Naive B cell (primary cell): ENCODE results near the gene NTRK3. TPM values are rescaled to one million over a fixed set of nuclear protein-coding genes. Genes with fewer than 3 reads are reported as not detected.
"Not testable (repeated sequence)": the region's sequence is repeated elsewhere in the genome, so short reads cannot be mapped to it uniquely, and the experiment has no call there.

Experiments used
- ATAC-seq, 2 donors: fragments of 150-1000 bp; cut with Tn5 transposase; 2 replicates each; pipeline ENCODE4 v1.10.0; 2021; ENCODE audit warnings: low read depth in 2 of 2, mild to moderate bottlenecking in 2 of 2, moderate library complexity in 2 of 2
- DNase-seq: peaks from one replicate; pipeline ENCODE4 v3.0.0; 2022
- H3K27ac Mint-ChIP-seq, 6 donors: one replicate each; pipeline ENCODE4 v1.8.0; 2020 to 2022; ENCODE audit warnings: mild to moderate bottlenecking in 6 of 6, mixed read lengths in 6 of 6, moderate library complexity in 5 of 6, inconsistent platforms in 2 of 6
- H3K27me3 Mint-ChIP-seq, 3 donors: one replicate each; pipeline ENCODE4 v1.8.0; 2021 to 2022; ENCODE audit warnings: mixed read lengths in 3 of 3, mild to moderate bottlenecking in 1 of 3
- H3K36me3 Mint-ChIP-seq, 2 donors: one replicate each; pipeline ENCODE4 v1.8.0; 2020 to 2022; ENCODE audit warnings: mixed read lengths in 2 of 2, inconsistent platforms in 1 of 2, mild to moderate bottlenecking in 1 of 2
- H3K4me1 Mint-ChIP-seq, 3 donors: one replicate each; pipeline ENCODE4 v1.8.0; 2020 to 2022; ENCODE audit warnings: mixed read lengths in 3 of 3, inconsistent platforms in 1 of 3, mild to moderate bottlenecking in 1 of 3, moderate library complexity in 1 of 3
- H3K4me3 Mint-ChIP-seq, 8 donors: one replicate each; pipeline ENCODE4 v1.8.0; 2020 to 2022; ENCODE audit warnings: mild to moderate bottlenecking in 8 of 8, mixed read lengths in 8 of 8, moderate library complexity in 8 of 8, inconsistent platforms in 2 of 8
- H3K9me3 Mint-ChIP-seq, 7 donors: one replicate each; pipeline ENCODE4 v1.8.0; 2020 to 2022; ENCODE audit warnings: mixed read lengths in 7 of 7, mild to moderate bottlenecking in 5 of 7, inconsistent platforms in 2 of 7, moderate library complexity in 1 of 7
- polyA plus RNA-seq, 6 donors: library from polyadenylated mRNA; unstranded; fragments of 300-500 nt; fragmentation: Illumina TruSeq; gene quantifications; one replicate each; pipeline ENCODE4 v1.2.3, GENCODE V29; 2021; ENCODE audit warnings: low read depth in 6 of 6

Gene NTRK3
- polyA plus RNA-seq, 6 donors from 2014 or later, result not detected

GRCh38 chr15:87871731-87872320, 384.7 kb downstream of the NTRK3 start:
- DNase-seq, result no peak
- Mint-ChIP-seq H3K27ac (no peak overlapping the region), H3K4me3 (no peak overlapping the region), H3K36me3 (no peaks in the 10 kb centered on the region), H3K9me3 (peaks cover 0 to 3% (median 0%) of the 10 kb centered on the region in 7 donors), H3K27me3 (no peaks in the 10 kb centered on the region), H3K4me1 (no peaks in the 10 kb centered on the region)
- ATAC-seq, result no peak

GRCh38 chr15:87871258-87871681, 385.3 kb downstream of the NTRK3 start:
- Mint-ChIP-seq H3K36me3 (no peaks in the 10 kb centered on the region), H3K27ac (peak overlapping the region in 1 of 6 donors; percentile 7), H3K4me1 (no peaks in the 10 kb centered on the region), H3K9me3 (peaks cover 0 to 3% (median 0%) of the 10 kb centered on the region in 7 donors), H3K4me3 (no peak overlapping the region), H3K27me3 (no peaks in the 10 kb centered on the region)
- DNase-seq (no peak), ATAC-seq (no peak)

GRCh38 chr15:87866961-87867360, 389.6 kb downstream of the NTRK3 start:
- H3K4me3 Mint-ChIP-seq, result no peak overlapping the region
- DNase-seq (no peak), ATAC-seq (no peak)
- no peaks in the 10 kb centered on the region for H3K36me3 Mint-ChIP-seq
- no peak overlapping the region for H3K27ac Mint-ChIP-seq
- no peaks in the 10 kb centered on the region for H3K4me1 Mint-ChIP-seq
- H3K9me3 Mint-ChIP-seq, result peaks cover 0 to 2% (median 0%) of the 10 kb centered on the region in 7 donors
- H3K27me3 Mint-ChIP-seq, result peaks cover 0 to 3% (median 0%) of the 10 kb centered on the region in 3 donors

- no peak for ATAC-seq
- no peaks in the 10 kb centered on the region for H3K4me1 Mint-ChIP-seq
Observed at GRCh38 chr15:87863152-87863551, 393.4 kb downstream of the NTRK3 start.

GRCh38 chr15:87860743-87861142, 395.8 kb downstream of the NTRK3 start:
- peaks cover 0 to 3% (median 0%) of the 10 kb centered on the region in 3 donors for H3K27me3 Mint-ChIP-seq
- ATAC-seq, result no peak
- no peak overlapping the region for H3K27ac Mint-ChIP-seq
- no peaks in the 10 kb centered on the region for H3K4me1 Mint-ChIP-seq
- H3K9me3 Mint-ChIP-seq, result peaks cover 0 to 4% (median 0%) of the 10 kb centered on the region in 7 donors
- no peaks in the 10 kb centered on the region for H3K36me3 Mint-ChIP-seq
- DNase-seq, result no peak
- H3K4me3 Mint-ChIP-seq, result no peak overlapping the region

More at GRCh38 chr15:87863152-87863551, 393.4 kb downstream of the NTRK3 start:
- no peak for DNase-seq
- Mint-ChIP-seq H3K9me3 (peaks cover 0 to 4% (median 0%) of the 10 kb centered on the region in 7 donors), H3K27me3 (peaks cover 0 to 3% (median 0%) of the 10 kb centered on the region in 3 donors), H3K36me3 (no peaks in the 10 kb centered on the region), H3K4me3 (no peak overlapping the region), H3K27ac (no peak overlapping the region)

GRCh38 chr15:87858651-87859050, 397.9 kb downstream of the NTRK3 start:
- DNase-seq, result no peak
- ATAC-seq, result no peak
- Mint-ChIP-seq H3K36me3 (no peaks in the 10 kb centered on the region), H3K4me1 (no peaks in the 10 kb centered on the region), H3K27ac (no peak overlapping the region), H3K9me3 (peaks cover 0 to 4% (median 0%) of the 10 kb centered on the region in 7 donors), H3K4me3 (no peak overlapping the region), H3K27me3 (peaks cover 0 to 3% (median 0%) of the 10 kb centered on the region in 3 donors)

- peaks cover 0 to 4% (median 0%) of the 10 kb centered on the region in 7 donors for H3K9me3 Mint-ChIP-seq
- no peak for DNase-seq
- no peak overlapping the region for H3K4me3 Mint-ChIP-seq
- ATAC-seq, result no peak
- no peaks in the 10 kb centered on the region for H3K36me3 Mint-ChIP-seq
- no peak overlapping the region for H3K27ac Mint-ChIP-seq
- H3K27me3 Mint-ChIP-seq, result peaks cover 0 to 5% (median 0%) of the 10 kb centered on the region in 3 donors
- H3K4me1 Mint-ChIP-seq, result no peaks in the 10 kb centered on the region
Observed at GRCh38 chr15:87851497-87851896, 405.0 kb downstream of the NTRK3 start.

- no peaks in the 10 kb centered on the region for H3K36me3 Mint-ChIP-seq
- no peak overlapping the region for H3K4me3 Mint-ChIP-seq
- H3K9me3 Mint-ChIP-seq, result peaks cover 0 to 4% (median 0%) of the 10 kb centered on the region in 7 donors
- H3K4me1 Mint-ChIP-seq, result no peaks in the 10 kb centered on the region
- ATAC-seq (no peak), DNase-seq (no peak)
- peaks cover 0 to 5% (median 0%) of the 10 kb centered on the region in 3 donors for H3K27me3 Mint-ChIP-seq
- peak overlapping the region in 1 of 6 donors; percentile 70 for H3K27ac Mint-ChIP-seq
Observed at GRCh38 chr15:87850916-87851315, 405.6 kb downstream of the NTRK3 start.

GRCh38 chr15:87849181-87849580, 407.4 kb downstream of the NTRK3 start:
- peaks cover 0 to 5% (median 0%) of the 10 kb centered on the region in 3 donors for H3K27me3 Mint-ChIP-seq
- no peaks in the 10 kb centered on the region for H3K36me3 Mint-ChIP-seq
- no peak overlapping the region for H3K4me3 Mint-ChIP-seq
- no peaks in the 10 kb centered on the region for H3K4me1 Mint-ChIP-seq
- DNase-seq, result no peak
- no peak overlapping the region for H3K27ac Mint-ChIP-seq
- peaks cover 0 to 4% (median 0%) of the 10 kb centered on the region in 7 donors for H3K9me3 Mint-ChIP-seq
- no peak for ATAC-seq

- Mint-ChIP-seq H3K9me3 (peaks cover 0 to 9% (median 2%) of the 10 kb centered on the region in 7 donors), H3K36me3 (no peaks in the 10 kb centered on the region), H3K4me3 (no peak overlapping the region), H3K4me1 (no peaks in the 10 kb centered on the region), H3K27me3 (no peaks in the 10 kb centered on the region), H3K27ac (no peak overlapping the region)
- DNase-seq (no peak), ATAC-seq (no peak)
Observed at GRCh38 chr15:87848012-87848411, 408.5 kb downstream of the NTRK3 start.

- Mint-ChIP-seq H3K36me3 (no peaks in the 10 kb centered on the region), H3K4me3 (no peak overlapping the region), H3K27me3 (no peaks in the 10 kb centered on the region), H3K4me1 (no peaks in the 10 kb centered on the region), H3K27ac (no peak overlapping the region), H3K9me3 (peaks cover 0 to 14% (median 5%) of the 10 kb centered on the region in 7 donors)
- ATAC-seq (no peak), DNase-seq (no peak)
Observed at GRCh38 chr15:87846746-87847145, 409.8 kb downstream of the NTRK3 start.

- Mint-ChIP-seq H3K27me3 (no peaks in the 10 kb centered on the region), H3K4me3 (no peak overlapping the region), H3K27ac (no peak overlapping the region), H3K9me3 (peaks cover 0 to 14% (median 7%) of the 10 kb centered on the region in 7 donors), H3K4me1 (no peaks in the 10 kb centered on the region), H3K36me3 (no peaks in the 10 kb centered on the region)
- DNase-seq, result no peak
- ATAC-seq, result no peak
Observed at GRCh38 chr15:87843312-87843711, 413.2 kb downstream of the NTRK3 start.

- Mint-ChIP-seq H3K4me1 (no peaks in the 10 kb centered on the region), H3K4me3 (no peak overlapping the region), H3K9me3 (peaks cover 5 to 18% (median 9%) of the 10 kb centered on the region in 7 donors), H3K27me3 (no peaks in the 10 kb centered on the region), H3K27ac (no peak overlapping the region), H3K36me3 (no peaks in the 10 kb centered on the region)
- DNase-seq (no peak), ATAC-seq (no peak)
Observed at GRCh38 chr15:87841426-87841998, 415.0 kb downstream of the NTRK3 start.

GRCh38 chr15:87835830-87836229, 420.7 kb downstream of the NTRK3 start:
- H3K27ac Mint-ChIP-seq, H3K27me3 Mint-ChIP-seq, H3K4me1 Mint-ChIP-seq, H3K36me3 Mint-ChIP-seq, H3K4me3 Mint-ChIP-seq, ATAC-seq, DNase-seq: not testable (repeated sequence)
- H3K9me3 Mint-ChIP-seq, result peaks cover 5 to 17% (median 6%) of the 10 kb centered on the region in 7 donors
